ENCODE data around the gene GRIK4.

Gene GRIK4

DNA sequence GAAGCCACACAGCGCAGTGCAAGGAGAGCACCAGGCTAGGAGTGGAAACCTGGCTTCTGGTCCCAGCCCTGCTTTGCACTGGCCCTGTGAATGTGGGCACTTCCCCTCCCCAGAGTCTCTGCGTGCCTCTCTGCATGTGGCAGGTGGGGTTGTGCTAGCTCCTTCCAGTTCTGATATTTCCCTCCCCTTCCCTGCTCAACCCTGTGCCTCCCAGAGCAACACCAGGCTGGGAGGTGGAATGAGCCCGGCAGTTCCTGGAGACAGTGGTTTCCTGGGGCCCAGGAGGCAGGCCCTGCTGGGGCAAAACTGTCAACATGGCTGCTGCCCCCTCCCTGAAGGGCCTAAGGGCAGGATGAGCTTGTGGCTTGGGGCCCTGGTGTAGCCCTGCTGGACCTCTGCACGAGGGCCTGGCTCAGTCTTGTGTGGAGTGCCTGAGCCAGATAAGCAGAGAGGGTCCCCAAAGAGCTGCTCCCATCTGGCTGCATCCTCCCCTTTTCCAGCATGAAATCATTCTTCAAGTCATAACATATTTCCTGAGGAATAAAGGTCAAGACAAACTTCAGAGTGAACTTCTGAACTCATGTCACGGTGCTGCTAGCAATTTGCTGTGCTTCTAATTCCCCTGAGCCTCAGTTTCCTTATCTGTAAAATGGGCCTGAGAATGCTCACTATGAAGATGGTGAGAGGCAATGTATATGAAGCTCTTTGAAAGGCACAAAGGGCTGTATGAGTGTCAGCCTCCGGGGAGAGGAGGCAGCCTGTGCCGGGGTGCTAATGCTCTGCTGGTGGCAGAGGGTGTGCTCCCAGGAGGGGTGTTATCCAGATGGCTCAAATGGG lies 116.0 kb downstream of the GRIK4 start:
- Histone ChIP-seq H3K4me1 (ENCODE audit: control insufficient read depth, insufficient read depth, low read length, poor library complexity, severe bottlenecking) (no peaks in the 10 kb centered on the region), H3K4me3 (ENCODE audit: extremely low read depth, insufficient read depth, low read length, poor library complexity, severe bottlenecking) (no peak overlapping the region), H3K27ac (ENCODE audit: low read depth, low read length, severe bottlenecking) (no peak overlapping the region), H3K9me3 (ENCODE audit: control insufficient read depth, low read length) (no peaks in the 10 kb centered on the region), H3K36me3 (ENCODE audit: control insufficient read depth, insufficient read depth, low read length) (no peaks in the 10 kb centered on the region)
- WGBS, 2 experiments (ENCODE audit: insufficient coverage in 2 of 2), result 85 to 88% methylated on average over 4 to 6 of the region's 7 CpGs

DNA sequence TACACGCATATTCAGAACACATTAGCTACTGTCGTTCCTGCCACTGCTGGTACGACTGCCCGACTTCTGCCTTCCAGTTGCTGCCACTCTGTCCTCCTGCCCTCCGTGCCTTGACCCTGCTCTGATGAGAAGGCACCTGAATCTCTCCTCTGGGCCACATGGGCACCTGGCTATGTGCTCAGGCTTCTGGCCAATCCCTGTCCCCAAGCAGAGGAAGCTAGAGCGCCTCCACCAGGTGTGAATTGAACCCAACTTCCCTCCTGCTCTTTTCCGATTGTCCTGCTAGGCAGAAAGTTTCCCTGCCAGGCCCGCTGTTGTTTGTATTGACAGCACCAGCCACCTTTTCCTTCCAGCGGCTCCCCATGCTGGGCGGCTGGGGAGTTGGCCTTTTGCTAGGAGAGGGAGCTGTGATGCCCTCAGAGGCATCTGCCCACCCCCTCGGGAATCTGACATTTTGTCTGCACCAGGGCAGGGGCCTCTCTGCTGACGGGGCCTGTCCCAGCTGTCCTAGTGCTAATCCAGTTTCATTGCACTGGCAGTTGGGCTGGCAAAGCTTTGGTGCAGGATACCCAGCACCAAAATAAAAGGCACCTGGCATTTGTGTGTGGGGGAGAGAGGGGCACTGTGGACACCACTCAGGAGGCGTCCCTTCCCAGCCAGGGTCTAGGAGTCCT lies 118.0 kb downstream of the GRIK4 start:
- 82 to 94% methylated on average over 10 to 11 of the region's 13 CpGs for WGBS, 2 experiments (ENCODE audit: insufficient coverage in 2 of 2)
- H3K4me3 ChIP-seq (ENCODE audit: extremely low read depth, insufficient read depth, low read length, poor library complexity, severe bottlenecking), result no peak overlapping the region
- no peaks in the 10 kb centered on the region for H3K4me1 ChIP-seq (ENCODE audit: control insufficient read depth, insufficient read depth, low read length, poor library complexity, severe bottlenecking)
- H3K36me3 ChIP-seq (ENCODE audit: control insufficient read depth, insufficient read depth, low read length), result no peaks in the 10 kb centered on the region
- H3K9me3 ChIP-seq (ENCODE audit: control insufficient read depth, low read length), result no peaks in the 10 kb centered on the region
- H3K27ac ChIP-seq (ENCODE audit: low read depth, low read length, severe bottlenecking), result no peak overlapping the region

DNA sequence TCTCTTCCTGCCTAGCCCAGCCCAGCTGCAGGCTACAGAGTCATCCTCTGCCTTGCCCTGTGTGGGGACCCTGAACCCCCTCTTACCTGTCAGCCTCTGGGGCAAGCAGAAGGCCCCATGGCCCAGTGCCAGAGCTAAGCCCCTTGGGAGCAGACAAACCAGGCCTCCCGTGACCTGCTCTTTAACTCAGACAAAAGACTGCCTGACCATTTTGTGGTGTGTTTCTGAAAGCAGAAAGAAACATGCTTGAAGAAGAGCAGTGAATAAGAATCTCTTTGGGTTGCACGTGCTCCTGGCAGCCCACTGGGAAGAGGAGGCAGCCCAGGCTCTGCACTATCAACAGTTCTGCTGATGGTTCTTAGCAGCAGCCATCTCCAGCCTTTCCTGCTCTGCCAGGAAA lies 118.6 kb downstream of the GRIK4 start:
- WGBS, 2 experiments (ENCODE audit: insufficient coverage in 2 of 2), result 50 to 83% methylated on average over 1 to 2 of the region's 2 CpGs
- H3K4me3 ChIP-seq (ENCODE audit: extremely low read depth, insufficient read depth, low read length, poor library complexity, severe bottlenecking), result no peak overlapping the region

GRCh38 chr11:120632579-120632978 lies 121.0 kb downstream of the GRIK4 start:
- H3K27ac ChIP-seq (ENCODE audit: low read depth, low read length, severe bottlenecking), result no peak overlapping the region
- H3K4me3 ChIP-seq (ENCODE audit: extremely low read depth, insufficient read depth, low read length, poor library complexity, severe bottlenecking), result no peak overlapping the region
- peaks cover 2% of the 10 kb centered on the region for H3K4me1 ChIP-seq (ENCODE audit: control insufficient read depth, insufficient read depth, low read length, poor library complexity, severe bottlenecking)
- 80 to 84% methylated on average over 2 to 3 of the region's 3 CpGs for WGBS, 2 experiments (ENCODE audit: insufficient coverage in 2 of 2)
- no peaks in the 10 kb centered on the region for H3K36me3 ChIP-seq (ENCODE audit: control insufficient read depth, insufficient read depth, low read length)
- H3K9me3 ChIP-seq (ENCODE audit: control insufficient read depth, low read length), result no peaks in the 10 kb centered on the region

More for the DNA sequence above, 118.6 kb downstream of the GRIK4 start:
- Histone ChIP-seq H3K27ac (ENCODE audit: low read depth, low read length, severe bottlenecking) (no peak overlapping the region), H3K4me1 (ENCODE audit: control insufficient read depth, insufficient read depth, low read length, poor library complexity, severe bottlenecking) (peaks cover 2% of the 10 kb centered on the region), H3K9me3 (ENCODE audit: control insufficient read depth, low read length) (no peaks in the 10 kb centered on the region), H3K36me3 (ENCODE audit: control insufficient read depth, insufficient read depth, low read length) (no peaks in the 10 kb centered on the region)

- H3K4me1 ChIP-seq (ENCODE audit: control insufficient read depth, insufficient read depth, low read length, poor library complexity, severe bottlenecking), result peaks cover 2% of the 10 kb centered on the region
- H3K4me3 ChIP-seq (ENCODE audit: extremely low read depth, insufficient read depth, low read length, poor library complexity, severe bottlenecking), result no peak overlapping the region
- no peaks in the 10 kb centered on the region for H3K36me3 ChIP-seq (ENCODE audit: control insufficient read depth, insufficient read depth, low read length)
- no peak overlapping the region for H3K27ac ChIP-seq (ENCODE audit: low read depth, low read length, severe bottlenecking)
- WGBS, 2 experiments (ENCODE audit: insufficient coverage in 2 of 2), result 72 to 75% methylated on average over 14 to 15 of the region's 15 CpGs
- H3K9me3 ChIP-seq (ENCODE audit: control insufficient read depth, low read length), result no peaks in the 10 kb centered on the region
Observed at GRCh38 chr11:120633616-120634393, 122.3 kb downstream of the GRIK4 start.

- no peak overlapping the region for H3K4me3 ChIP-seq (ENCODE audit: extremely low read depth, insufficient read depth, low read length, poor library complexity, severe bottlenecking)
- WGBS, 2 experiments (ENCODE audit: insufficient coverage in 2 of 2), result 90 to 93% methylated on average over 13 of the region's 13 CpGs
- peaks cover 2% of the 10 kb centered on the region for H3K4me1 ChIP-seq (ENCODE audit: control insufficient read depth, insufficient read depth, low read length, poor library complexity, severe bottlenecking)
- H3K9me3 ChIP-seq (ENCODE audit: control insufficient read depth, low read length), result no peaks in the 10 kb centered on the region
- H3K27ac ChIP-seq (ENCODE audit: low read depth, low read length, severe bottlenecking), result no peak overlapping the region
- H3K36me3 ChIP-seq (ENCODE audit: control insufficient read depth, insufficient read depth, low read length), result no peaks in the 10 kb centered on the region
Observed at GRCh38 chr11:120634706-120635105, 123.2 kb downstream of the GRIK4 start.

GRCh38 chr11:120635136-120635810 lies 123.7 kb downstream of the GRIK4 start:
- 70 to 75% methylated on average over 5 to 7 of the region's 9 CpGs for WGBS, 2 experiments (ENCODE audit: insufficient coverage in 2 of 2)
- H3K9me3 ChIP-seq (ENCODE audit: control insufficient read depth, low read length), result no peaks in the 10 kb centered on the region
- H3K4me1 ChIP-seq (ENCODE audit: control insufficient read depth, insufficient read depth, low read length, poor library complexity, severe bottlenecking), result peaks cover 2% of the 10 kb centered on the region
- no peaks in the 10 kb centered on the region for H3K36me3 ChIP-seq (ENCODE audit: control insufficient read depth, insufficient read depth, low read length)
- no peak overlapping the region for H3K4me3 ChIP-seq (ENCODE audit: extremely low read depth, insufficient read depth, low read length, poor library complexity, severe bottlenecking)
- no peak overlapping the region for H3K27ac ChIP-seq (ENCODE audit: low read depth, low read length, severe bottlenecking)

DNA sequence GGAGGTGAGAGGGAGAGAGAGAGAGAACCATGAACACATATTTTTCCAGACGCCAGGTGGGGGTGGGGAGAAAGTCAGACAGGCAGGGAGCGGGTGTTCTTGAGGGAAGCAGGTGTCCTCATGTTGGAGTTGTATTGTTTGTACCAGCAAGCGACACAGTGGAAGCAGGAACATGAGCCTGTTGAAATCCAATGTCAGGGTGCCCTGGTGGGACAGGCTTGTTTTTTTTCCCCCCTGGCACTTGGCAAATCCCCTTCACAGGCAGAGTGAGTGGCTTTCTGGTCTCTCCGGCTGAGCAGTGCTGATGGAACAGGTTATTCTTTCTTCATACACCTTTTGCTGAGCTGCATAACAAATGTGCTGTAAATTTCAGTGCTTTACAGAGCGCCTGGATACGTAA lies 125.6 kb downstream of the GRIK4 start:
- peaks cover 2% of the 10 kb centered on the region for H3K4me1 ChIP-seq (ENCODE audit: control insufficient read depth, insufficient read depth, low read length, poor library complexity, severe bottlenecking)
- no peak overlapping the region for H3K27ac ChIP-seq (ENCODE audit: low read depth, low read length, severe bottlenecking)
- WGBS, 2 experiments (ENCODE audit: insufficient coverage in 2 of 2), result 89 to 93% methylated on average over 4 to 6 of the region's 6 CpGs
- H3K36me3 ChIP-seq (ENCODE audit: control insufficient read depth, insufficient read depth, low read length), result no peaks in the 10 kb centered on the region
- H3K9me3 ChIP-seq (ENCODE audit: control insufficient read depth, low read length), result no peaks in the 10 kb centered on the region
- H3K4me3 ChIP-seq (ENCODE audit: extremely low read depth, insufficient read depth, low read length, poor library complexity, severe bottlenecking), result no peak overlapping the region

DNA sequence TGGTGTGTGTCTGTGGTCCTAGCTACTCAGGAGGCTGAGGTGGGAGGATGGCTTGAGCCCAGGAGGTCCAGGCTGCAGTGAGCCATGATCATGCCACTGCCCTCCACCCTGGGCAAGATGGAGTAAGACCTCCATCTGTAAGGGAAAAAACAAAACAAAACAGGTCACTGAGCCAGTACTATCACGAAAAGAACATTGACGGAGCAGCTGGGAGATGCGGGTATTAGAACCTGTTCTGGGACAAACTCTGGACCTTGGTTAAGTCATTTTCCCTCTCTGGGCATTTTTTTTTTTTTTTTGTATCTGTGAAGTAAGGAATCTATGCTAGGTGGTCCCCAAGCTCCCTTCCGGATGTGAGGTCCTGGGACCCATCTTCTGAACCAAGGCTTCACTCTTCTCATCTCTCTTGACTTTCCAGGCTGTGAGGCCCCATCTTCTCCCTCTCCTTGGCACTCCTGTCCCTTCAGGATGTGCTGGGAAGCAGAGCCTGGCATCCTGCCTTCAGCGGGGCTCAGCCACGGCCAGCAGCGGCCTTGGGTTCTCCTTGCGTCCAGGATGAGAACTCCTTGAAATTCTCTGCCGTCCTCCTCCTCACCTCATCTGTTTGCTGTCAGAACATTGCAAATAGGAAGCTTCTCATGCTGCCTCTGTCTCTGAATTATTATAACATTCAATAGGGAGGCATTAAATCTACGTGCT lies 130.8 kb downstream of the GRIK4 start:
- Histone ChIP-seq H3K27ac (ENCODE audit: low read depth, low read length, severe bottlenecking) (no peak overlapping the region), H3K4me1 (ENCODE audit: control insufficient read depth, insufficient read depth, low read length, poor library complexity, severe bottlenecking) (no peaks in the 10 kb centered on the region), H3K4me3 (ENCODE audit: extremely low read depth, insufficient read depth, low read length, poor library complexity, severe bottlenecking) (no peak overlapping the region), H3K9me3 (ENCODE audit: control insufficient read depth, low read length) (no peaks in the 10 kb centered on the region), H3K36me3 (ENCODE audit: control insufficient read depth, insufficient read depth, low read length) (no peaks in the 10 kb centered on the region)
- WGBS, 2 experiments (ENCODE audit: insufficient coverage in 2 of 2), result 93 to 97% methylated on average over 8 to 9 of the region's 10 CpGs

DNA sequence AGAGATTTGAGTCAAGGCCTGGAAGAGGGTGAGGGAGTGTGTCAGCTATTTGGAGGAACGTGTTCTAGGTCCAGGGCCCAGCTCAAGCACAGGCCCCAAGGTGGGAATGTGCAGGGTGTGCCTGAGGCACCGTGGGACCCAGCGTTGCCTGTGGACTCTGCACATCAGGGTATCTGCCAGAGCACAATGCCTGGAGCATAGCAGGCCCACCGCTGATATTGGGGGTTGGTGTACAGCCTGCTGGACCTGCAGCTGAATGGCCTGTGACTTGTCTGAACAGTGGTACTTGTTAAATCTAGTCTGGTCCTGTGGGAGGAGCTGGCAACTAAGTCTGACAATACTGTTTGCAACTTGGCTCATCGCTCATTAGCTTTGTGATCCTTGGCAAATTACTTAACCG lies 131.7 kb downstream of the GRIK4 start:
- Histone ChIP-seq H3K4me1 (ENCODE audit: control insufficient read depth, insufficient read depth, low read length, poor library complexity, severe bottlenecking) (no peaks in the 10 kb centered on the region), H3K4me3 (ENCODE audit: extremely low read depth, insufficient read depth, low read length, poor library complexity, severe bottlenecking) (no peak overlapping the region), H3K27ac (ENCODE audit: low read depth, low read length, severe bottlenecking) (no peak overlapping the region), H3K36me3 (ENCODE audit: control insufficient read depth, insufficient read depth, low read length) (no peaks in the 10 kb centered on the region), H3K9me3 (ENCODE audit: control insufficient read depth, low read length) (no peaks in the 10 kb centered on the region)
- 81 to 82% methylated on average over 5 to 6 of the region's 6 CpGs for WGBS, 2 experiments (ENCODE audit: insufficient coverage in 2 of 2)

All from mesodermal cell (in vitro differentiated cells).